Activated CD4-positive, alpha-beta T cell treated with anti-CD3 and anti-CD28 coated beads, Interleukin-2, amount 50 U/mL, for 1 hour (primary cell): ENCODE measurements around the gene ATP1A3.
"Not testable (repeated sequence)": the region's sequence is repeated elsewhere in the genome, so short reads cannot be mapped to it uniquely, and the experiment has no call there.

Experiments used
- DNase-seq: peaks from one replicate; pipeline ENCODE4 v3.0.0-alpha.2; 2020

ATP1A3 gene

DNA sequence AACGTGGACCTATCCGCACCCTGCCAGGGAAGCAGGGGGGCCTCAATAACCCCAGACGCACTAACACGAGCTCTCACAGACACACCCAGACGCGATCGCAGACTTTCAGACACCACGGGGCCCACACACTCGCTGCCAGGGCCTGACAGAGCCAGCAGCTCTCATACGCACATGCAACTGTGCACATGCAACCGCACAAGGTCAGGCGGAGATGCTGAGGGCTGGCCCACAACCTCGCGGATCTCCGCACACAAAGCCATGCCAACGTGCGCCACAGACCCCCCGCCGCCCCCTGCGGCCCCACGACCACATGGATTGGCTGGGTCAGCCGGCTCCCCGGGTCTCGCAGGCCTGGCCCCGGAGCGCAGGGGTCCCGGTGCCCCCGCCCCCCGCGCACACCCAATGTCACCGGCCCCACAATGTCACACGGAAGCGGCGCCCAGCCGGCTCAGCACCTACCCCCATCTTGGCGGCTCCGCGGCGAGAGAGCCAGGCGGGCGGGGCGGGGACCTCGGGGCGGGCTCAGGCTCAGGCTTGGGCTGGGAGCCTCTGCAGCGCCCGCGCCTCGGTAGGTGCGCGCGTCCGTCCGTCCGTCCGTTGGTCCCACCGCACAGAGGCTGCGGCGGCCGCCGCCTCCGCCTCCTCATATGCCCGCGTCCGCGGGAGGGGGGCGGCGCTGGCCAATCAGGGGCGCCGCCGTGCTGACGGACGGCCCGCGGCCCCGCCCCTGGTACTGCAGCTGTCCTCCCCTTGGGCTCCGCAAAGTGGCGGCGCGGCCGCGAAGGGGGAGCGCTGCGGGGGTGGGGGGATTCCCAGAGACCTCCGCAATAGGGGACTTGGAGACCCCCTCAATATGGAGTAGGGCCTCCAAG is at the start of gene ATP1A3:
TSS of gene ATP1A3 (minus strand) at position 619 of the 872 bp plus-strand sequence. CDS start at position 465, 154 bp downstream.
- peak; percentile 54 for DNase-seq

DNA sequence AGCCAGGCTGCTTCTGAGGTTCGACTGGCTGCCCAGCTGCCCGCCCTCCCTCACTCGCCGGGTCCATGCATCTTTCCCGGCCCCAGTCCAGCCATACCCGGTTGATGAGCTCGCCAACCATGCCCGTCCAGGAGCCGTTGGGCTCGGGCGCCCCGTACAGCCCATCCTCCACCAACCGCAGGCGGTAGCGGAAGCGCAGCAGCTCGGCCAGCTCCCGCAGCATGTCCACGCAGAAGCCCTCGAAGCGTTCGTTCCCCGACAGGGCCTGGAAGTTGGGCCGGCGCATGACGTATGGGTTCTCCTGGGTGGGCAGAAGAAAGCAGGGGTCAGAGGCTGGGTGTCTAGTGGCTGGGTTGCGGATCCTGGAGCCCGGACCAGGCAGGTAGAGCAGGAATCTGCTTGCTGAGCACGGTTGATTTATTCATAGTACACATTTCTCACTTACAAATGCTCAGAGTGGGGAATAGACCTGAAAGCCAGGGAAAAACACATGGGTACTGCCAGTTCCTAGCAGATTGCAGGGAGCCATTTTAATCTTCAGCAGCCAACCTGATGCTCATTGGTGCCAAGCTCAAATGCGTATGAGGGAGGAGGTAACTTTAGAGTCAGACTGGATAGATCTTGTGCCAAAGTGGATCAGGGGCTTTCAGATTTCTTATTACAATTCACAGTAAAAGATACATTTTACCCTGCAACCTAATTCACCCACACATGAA is 48.6 kb upstream of the ATP1A3 start:
- DNase-seq: no peak

DNA sequence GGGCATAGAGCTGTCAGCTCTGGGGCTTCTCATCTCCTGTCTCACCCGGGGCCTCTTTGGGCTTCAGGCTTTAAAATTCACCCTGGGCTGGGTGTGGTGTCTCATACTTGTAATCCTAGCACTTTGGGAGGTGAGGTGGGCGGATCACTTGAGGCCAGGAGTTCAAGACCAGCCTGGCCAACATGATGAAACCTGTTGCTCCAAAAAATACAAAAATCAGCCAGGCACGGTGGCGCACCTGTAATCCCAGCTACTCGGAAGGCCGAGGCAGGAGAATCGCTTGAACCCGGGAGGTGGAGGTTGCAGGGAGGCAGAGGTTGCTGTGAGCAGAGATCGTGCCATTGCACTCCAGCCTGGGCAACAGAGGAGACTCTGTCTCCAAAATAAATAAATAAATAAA is 46.5 kb upstream of the ATP1A3 start:
- DNase-seq: not testable (repeated sequence)

DNA sequence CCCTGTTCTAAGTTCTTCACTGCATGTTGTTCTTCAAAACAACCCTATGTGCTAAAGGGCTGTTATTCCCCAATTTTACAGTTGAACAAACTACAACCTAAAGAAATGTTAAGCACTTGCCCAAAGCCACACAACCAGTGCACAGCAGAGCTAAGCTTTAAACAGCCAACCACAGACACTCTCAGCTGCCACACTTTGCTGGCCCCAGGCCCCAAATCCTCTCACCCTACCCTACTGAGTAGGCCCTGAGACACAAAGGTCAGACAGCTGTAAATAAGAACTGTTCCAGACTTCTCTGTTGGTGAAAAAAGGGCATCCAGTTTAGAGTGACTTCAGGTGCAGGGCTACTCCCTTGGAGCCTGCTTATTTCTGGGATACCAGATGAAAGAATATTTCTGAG is 46.0 kb upstream of the ATP1A3 start:
- DNase-seq: no peak

DNA sequence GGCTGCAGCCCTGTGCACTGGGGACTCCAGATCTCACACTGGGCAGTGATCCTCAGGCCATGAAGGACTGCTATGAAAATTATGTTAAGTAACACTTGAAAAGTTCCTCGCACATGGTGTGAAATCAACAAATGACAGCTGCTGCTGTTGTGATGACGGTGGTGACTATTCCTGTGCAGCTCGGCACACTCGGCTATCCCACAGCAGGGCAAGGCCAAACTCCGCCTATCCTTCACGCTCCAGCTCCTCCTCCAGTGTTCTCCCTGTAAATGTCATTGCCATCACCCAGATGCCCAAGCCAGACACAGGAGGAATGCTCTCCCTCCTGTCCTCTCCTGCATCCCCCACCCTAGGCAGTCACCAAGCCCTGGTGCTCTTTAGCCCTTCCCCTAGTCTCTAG is 44.6 kb upstream of the ATP1A3 start:
- DNase-seq: no peak

DNA sequence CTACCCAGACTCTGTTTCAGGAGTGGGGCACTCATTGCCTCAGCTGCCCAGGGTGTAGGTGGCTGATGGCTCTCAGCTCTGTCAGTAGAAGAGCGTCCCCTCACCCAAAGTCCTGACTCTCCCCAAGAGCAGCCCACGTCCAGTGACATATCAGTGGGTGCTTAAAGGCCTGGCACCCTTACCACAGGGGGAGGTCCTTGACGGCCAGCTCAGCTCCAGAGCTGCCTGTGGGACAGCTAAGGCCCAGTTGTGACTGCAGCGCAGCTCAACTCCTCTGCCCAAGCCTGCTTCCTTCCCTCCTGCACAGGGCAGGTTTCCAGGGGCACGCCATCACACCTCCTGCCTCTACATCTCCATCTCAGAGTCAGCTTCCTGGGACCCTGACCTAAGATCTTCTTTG is 43.6 kb upstream of the ATP1A3 start:
- DNase-seq: no peak

DNA sequence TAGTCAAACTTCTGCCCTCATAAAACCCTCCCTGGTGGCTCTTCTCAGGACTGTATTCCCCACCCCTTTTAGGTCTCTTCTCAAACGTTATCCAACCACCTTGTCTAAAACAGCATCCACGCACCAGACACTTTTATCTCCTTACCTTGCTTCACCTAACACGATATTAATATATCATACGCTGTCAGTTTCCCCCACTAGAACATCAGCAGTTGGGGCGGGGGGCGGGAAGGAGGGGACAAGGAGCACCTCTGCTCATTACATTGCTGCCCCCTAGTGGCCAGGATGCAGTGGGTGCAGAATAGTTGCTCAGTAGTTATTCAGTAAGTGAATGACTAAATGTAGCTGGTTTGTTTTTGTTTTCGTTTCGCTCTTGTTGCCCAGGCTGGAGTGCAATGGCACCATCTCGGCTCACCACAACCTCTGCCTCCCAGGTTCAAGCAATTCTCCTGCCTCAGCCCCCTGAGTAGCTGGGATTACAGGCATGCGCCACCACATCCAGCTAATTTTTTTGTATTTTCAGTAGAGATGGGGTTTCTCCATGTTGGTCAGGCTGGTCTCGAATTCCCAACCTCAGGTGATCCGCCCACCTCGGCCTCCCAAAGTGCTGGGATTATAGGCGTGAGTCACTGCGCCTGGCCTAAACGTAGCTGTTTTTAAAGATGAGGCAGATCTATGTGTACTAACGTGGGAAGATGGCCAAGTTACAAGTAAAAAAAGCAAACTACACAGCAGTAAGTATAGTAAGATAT is 40.8 kb upstream of the ATP1A3 start:
- DNase-seq: peak; percentile 61

DNA sequence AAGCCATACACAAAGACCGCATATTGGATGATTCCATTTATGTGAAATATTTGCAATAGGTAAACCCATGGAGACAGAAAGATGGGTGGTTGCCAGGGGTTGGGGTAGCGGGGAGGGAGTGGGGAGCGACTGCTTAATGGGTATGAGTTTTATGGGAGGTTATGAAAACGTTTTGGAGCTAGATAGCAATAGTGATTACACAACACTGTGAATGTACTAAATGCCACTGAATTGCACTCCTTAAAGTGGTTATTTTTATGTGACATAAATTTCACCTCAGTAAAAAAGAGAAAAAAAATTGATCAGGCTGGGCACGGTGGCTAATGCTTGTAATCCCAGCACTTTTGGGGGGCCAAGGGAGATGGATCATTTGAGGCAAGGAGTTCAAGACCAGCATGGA is 39.4 kb upstream of the ATP1A3 start:
- no peak for DNase-seq

DNA sequence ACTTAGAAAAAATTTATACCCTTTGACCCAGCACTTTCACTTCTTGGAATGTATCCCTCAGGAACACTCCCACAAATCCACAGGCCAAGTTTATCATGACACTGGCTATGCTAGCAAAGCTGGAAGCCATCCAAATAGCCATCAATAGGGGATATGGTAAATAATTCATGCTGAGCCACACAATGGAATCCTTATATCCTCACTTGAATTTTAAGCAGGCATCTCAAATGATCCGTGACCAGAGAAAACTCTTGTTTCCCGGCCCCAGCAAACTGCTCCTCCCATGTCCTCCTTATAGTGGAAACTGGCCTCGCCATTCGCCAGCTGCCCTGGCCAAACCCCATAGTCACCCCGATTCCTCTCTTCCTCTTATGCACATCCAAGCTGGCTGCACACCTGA is 38.4 kb upstream of the ATP1A3 start:
- no peak for DNase-seq

DNA sequence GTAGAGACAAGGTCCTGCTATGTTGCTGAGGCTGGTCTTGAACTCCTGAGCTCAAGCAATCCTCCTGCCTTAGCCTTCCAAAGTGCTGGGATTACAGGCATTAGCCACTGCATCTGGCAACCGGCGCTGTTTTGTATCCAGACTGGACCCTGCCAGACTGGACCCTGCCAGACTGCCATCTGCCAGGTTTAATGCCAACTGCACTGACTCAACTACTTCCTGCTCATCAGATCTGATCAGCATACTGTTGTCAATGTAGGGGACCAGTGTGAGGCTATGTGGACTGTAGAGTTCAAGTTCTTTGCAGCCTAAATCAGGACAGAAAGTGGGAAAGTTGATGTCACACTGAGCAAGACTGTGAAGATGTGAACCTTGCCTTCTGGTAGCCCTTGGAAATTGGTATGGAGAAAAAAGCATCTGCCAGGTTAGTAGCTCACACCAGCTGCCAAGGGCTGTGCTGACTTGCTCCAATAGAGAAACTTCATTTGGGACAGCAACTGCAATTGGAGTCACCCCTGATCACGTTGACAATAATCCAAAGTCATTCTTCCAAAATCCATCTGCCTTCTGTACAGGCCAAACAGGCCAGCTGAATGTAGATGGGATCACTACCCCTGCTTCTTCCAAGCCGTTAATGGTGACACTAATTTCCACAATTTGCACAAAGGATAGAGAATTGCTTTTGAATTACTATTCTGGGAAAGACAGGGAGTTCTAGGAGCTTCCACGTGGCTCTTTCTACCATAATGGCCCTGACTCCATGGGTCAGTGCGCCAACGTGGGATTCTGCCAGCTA is 36.8 kb upstream of the ATP1A3 start:
- DNase-seq: no peak

DNA sequence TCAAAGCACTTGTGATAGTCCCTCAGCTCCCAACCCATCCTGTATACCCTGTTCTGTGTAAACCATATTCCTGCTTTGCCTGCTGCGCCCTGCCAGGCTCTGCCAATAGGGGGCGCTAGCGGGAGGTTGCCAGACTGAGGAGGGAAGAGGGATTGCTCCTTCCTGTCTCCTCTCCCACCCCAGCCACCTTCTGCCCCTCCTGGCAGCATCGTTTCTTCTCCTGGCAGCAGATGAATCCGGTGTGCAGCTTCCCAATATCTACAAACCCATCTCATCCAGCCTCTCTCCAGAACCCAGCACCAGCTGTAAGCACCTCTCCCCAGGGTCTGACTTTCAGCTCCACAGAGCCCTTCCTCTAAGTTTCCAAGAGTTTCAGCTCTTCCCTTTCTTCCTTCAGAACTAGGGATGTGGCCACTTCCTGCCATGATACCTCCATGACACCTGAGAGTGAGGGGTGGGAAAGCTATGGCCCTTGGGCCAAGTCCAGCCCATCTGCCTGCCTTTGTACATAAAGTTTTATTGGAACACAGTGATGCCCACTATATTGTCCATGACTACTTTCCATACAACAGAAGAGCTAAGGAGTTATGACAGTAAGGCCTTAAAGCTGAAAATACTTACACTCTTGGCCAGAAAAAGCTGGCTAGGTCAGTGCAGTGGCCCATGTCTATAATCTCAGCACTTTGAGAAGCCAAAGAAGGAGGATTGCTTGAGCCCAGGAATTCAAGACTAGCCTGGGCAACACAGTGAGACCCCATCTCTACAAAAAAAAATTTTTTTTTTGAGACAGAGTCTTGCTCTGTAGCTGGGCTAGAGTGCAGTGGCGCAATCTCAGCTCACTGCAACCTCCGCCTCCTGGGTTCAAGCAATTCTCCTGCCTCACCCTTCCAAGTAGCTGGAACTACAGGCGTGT is 34.5 kb upstream of the ATP1A3 start:
- peak; percentile 9 for DNase-seq

DNA sequence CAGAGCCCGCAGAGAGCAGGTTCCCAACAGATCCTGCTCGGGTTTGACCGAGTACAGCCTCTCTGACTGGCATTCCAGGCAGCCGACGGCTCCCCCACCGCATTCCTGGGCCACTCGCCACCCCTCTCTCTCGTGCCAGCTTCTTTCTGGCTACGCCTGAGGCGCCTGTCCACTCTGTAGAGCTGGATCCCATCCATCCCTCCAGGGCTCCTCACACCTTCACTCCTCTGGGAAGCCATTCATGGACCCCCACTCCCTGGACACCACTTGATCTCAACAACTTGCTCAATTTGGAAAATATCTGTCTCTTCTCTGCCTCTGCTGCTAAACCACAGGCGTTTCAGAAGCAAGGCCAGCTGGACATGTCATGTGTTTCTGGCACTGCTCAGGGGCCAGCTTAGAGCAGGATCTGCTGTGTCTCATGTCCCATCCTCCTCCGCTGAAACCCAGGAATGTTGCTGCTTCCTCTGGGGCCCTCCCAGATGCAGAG is 30.6 kb upstream of the ATP1A3 start:
- no peak for DNase-seq

DNA sequence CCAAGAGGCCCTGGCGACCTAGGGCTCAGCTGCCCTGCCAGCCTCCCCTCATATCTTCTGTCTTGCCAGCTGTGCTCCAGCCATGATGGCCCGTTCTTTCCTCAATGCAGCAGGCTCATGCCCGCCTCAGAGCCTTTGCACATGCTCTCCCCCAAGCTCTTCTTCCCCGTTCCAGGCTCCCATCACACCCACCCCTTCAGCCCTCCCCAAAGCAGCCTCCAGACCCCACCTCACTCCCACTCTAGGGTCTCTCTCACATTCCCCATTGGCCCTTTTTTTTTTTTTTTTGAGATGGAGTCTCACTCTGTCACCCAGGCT is 29.9 kb upstream of the ATP1A3 start:
- no peak for DNase-seq

DNA sequence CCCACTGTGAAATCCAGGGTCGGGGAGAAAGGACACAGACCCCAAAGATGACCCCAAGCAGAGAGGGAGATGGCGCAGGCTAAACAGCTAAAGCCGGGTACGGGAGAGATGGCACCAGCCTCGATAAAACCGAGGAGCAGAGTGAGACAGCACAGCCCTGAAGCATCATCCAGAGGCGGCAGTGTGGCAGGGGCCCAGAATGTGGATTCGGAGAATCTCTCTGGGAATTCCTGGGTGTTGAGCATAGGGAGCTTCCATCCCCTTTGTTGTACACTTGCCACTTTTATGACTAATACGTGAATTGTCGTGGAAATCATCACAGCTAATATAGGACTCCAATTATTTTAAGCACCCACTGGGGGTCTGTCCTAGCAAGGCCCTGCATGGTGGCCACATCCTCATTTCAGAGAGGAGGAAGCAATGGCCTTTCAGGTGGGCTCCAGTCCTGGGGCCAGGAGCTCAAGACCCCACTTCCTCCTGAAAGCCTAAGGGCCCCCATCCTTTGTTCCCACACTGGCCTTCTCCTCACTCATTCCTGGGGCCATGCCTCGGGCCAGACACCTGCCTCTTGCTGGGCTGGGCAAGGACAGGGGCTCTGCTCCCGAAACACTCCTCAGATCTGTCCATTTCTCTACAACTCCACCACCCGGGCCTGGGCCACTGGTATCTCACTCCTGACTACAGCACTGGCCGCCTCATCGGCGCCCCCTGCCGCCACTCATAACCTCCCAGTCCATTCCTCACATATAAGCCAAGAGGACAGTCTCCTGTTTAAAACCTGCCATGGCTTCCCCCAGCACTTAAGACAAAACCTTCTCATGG is 29.3 kb upstream of the ATP1A3 start:
- peak; percentile 5 for DNase-seq

DNA sequence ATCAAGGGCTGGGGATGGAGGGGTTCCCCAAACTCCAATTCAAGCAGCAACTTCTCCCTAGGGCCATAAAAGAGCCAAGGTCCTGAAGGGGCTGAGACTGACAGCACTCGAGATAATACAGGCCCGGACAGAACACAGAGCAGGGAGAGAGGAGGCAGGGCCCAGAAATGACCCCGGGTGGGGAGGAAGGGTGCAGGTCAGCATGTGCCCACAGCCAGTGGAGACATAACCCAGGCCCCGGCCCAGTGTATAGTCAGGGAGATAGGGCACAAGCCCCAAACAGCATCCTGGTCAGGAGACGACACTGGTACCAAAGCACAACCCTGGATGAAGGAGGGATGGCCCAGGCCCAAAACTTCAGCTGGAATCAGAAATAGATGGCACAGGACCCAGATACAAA is 28.6 kb upstream of the ATP1A3 start:
- no peak for DNase-seq

DNA sequence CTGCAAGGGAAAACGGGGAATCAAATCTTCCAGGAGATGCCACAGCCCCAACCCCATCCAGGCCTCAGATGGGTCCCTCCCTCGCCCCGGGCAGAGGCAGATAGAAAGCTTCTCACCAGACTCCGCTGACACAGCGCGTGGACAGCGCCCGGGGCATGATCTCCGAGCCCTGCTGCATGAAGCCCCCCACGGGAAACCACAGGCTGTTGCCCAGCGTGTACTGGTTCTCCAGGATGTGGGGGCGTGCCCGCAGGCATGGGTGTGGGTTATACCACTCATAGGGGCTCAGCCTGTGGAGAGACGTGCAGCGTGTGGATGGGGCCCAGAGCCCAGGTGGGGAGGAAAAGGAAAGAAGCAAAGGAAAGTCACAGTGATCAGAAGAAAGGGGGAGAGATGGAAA is 27.2 kb upstream of the ATP1A3 start:
- DNase-seq: no peak

DNA sequence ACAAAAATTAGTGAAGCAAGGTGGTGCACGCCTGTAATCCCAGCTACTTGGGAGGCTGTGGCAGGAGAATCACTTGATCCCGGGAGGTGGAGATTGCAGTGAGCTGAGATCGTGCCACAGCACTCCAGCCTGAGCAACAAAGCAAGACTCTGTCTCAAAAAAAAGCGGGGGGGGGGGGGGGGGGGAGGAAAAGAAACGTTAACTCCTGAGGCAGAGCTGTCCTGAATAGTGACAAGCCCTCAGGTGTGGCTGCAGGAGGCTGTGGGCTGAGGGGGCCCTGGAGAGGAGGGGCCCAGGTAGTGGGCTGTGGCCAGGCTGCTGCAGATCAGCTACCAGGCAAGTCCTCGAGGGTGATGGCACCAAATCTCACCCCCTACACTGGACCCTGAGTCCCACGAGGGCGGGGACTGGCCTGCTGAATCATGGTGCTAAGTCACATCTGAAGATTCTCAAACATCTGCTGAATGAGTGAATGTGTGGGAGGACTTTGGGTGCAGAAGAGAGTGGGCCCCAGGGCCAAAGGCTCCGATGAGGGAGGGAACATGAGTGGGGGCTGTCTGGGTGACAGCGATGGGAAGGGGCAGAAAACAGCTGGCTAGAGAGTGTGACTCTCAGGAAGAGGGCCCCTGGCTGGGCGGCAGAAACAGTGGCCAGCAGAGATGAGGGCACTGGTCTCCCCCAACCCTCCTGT is 24.6 kb upstream of the ATP1A3 start:
- no peak for DNase-seq

DNA sequence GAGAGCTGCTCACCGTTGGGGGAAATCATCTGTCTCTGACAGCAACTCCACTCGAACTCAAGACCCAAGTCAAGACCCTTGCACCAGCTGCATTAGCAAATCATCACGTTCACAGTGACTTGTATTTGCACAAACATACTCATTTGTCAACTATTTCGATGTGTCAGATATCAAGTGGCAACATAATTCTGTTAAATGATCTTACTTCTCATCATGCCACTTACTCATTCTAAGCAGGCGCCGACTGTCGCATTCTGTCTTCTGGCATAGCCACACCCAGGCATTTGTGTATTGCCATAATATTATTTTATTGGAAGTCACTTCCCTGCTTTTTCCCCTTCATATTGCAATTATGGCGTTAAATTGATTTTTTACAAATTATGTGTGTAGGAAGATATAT is 23.0 kb upstream of the ATP1A3 start:
- DNase-seq: no peak

DNA sequence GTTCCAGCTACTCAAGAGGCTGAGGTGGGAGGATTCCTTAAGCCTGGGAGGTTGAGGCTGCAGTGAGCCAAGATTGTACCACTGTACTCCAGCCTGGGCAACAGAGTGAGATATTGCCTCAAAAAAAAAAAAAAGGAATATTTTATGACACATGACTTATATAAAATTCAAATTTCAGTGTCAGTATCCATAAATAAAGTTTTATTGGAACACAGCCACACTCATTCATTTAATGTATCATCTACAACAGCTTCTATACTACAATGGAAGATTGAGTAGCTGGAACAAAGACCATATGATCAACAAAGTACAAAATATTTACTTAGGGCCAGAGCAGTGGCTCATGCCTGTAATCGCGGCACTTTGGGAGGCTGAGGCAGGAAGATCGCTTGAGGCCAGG is 18.7 kb upstream of the ATP1A3 start:
- DNase-seq: not testable (repeated sequence)
